Stimulated activated CD8-positive, alpha-beta memory T cell treated with anti-CD3 and anti-CD28 coated beads, Interleukin-4, amount 100 ng/mL, for 1 hour (primary cell): ENCODE measurements around the gene HIF1A.
"Not testable (repeated sequence)": the region's sequence is repeated elsewhere in the genome, so short reads cannot be mapped to it uniquely, and the experiment has no call there.

Experiments used
- DNase-seq, 2 donors: peaks; one replicate each; pipeline ENCODE4 v3.0.0-alpha.2; 2020; ENCODE audit warnings: low read depth in 2 of 2, low spot score in 1 of 2

The HIF1A gene

DNA sequence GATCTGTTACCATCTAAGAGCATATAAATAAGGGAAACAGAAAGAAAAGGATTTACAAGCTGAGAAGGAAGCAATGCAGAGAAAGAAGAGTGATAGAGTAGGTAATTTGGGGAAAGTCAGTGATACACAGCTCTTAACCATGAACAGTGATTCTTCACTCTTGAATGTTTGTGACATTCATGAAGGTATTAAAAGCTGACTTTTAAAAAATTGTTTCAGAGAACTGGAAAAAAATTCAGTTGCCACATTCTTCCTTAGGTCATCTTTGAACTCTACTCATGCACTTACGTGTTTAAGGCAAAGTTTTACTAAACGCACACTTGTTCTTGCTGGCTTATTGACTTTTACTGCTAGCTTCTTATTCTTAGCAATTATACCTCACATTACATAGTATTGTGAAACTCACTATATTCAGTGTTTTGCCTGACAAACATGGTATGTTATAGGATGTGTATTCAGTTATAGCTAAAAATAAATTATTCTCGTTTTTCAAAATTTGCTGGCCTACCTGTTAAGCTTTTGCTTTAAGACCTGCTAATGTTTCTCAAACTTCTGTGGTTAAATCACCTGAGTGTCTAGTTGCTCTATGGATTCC is 10.9 kb downstream of the HIF1A start:
- no peak for DNase-seq

- not testable (repeated sequence) for DNase-seq
These were observed 12.5 kb downstream of the HIF1A start for GRCh38 chr14:61707774-61708173.

DNA sequence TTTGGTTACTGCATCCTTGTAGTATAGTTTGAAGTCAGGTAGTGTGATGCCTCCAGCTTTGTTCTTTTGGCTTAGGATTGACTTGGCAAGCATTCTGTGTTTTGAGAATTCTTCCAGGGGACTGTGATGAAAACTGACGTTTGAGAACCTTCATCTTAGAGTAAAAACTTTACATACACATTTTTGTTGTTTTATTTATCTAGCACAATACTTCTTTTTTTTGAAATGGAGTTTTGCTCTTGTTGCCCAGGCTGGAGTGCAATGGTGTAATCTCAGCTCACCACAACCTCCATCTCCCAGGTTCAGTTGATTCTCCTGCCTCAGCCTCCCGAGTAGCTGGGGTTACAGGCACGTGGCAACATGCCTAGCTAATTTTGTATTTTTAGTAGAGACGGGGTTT is 13.4 kb downstream of the HIF1A start:
- not testable (repeated sequence) for DNase-seq

GRCh38 chr14:61710853-61711817 is 15.8 kb downstream of the HIF1A start:
- no peak for DNase-seq

GRCh38 chr14:61712137-61712536 is 16.8 kb downstream of the HIF1A start:
- no peak for DNase-seq

DNA sequence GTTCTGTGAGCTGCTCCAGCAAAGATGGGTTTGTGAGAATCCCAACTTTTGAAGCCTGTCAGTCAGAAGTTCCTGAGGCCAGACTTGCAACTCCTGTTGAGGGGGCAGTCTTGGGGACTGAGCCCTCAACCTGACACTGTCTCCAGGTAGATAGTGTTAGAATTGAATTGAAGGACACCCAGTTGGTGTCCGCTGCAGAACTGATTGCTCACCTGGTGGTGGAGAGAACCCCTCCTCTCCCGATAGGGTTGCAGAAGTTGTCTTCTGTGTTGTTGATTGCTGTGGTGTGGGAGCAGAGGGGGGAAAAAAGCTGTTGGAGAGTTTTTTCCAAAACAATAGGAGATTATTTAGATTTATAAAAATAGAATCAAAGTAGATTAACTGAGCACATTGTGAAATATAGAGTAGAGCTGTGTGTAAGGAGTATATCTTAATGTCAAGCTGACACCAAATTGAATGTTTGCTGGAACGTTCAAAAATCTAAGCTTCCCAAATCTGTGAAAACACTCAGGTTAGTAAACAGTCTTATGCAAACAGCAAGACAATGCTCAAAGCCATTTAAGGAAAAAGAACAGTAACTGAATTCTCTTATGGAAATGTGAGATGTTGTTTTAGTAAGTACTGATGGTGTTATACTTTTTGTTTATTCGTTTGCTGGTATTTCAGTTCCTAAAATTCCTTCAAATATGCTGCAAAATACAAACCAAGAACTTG is 18.6 kb downstream of the HIF1A start:
- DNase-seq: no peak

GRCh38 chr14:61716956-61717355 is 21.6 kb downstream of the HIF1A start:
- DNase-seq: no peak

- DNase-seq: no peak
These were observed 22.7 kb downstream of the HIF1A start for GRCh38 chr14:61718039-61718438.

DNA sequence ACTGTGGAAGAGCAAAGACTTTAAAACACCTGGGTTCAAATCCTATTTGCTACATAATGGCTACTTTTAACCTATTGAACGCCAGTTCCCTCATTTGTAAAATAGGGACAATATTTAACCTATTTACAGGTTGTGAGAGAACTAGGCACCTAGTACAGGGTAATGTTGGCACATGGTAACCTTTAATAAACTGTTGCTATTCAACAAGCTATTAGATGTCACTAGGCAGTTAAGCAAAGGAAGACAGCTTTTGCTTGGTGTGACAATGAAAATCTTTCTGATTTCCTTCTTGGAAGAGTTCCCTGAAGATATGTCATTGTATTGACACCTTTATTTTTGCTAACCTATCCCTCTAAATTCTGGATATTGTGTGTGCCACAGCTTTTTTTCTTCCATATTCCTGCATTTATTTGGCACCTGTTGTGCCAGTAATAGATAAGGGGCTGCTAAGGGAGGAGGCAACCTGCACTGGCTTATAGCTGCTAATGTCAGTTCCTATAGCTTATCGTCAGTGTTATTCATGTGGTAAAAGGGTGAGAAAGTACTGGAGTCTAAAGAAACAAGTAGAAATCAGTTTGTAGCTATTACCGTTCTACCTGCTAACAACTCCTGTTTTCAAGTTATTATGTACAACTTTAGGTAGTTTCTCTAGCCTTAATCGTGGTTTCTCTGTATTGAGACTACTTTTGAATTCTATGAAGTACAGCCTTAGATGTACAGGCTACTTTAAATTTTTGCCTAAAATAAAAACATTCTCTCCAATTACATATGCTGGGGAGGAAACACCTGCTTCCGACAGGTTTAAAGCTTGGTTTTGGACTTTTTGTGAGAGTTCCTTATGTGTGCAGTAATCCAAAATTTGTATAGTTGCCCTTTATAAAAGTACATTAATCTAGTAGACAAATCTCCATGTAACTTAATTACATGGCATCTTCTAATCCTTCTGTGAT is 24.3 kb downstream of the HIF1A start:
- DNase-seq: no peak

GRCh38 chr14:61720294-61720661 is 25.0 kb downstream of the HIF1A start:
- DNase-seq: no peak

GRCh38 chr14:61720741-61721140 is 25.4 kb downstream of the HIF1A start:
- DNase-seq: no peak

GRCh38 chr14:61724133-61724532 is 28.8 kb downstream of the HIF1A start:
- no peak for DNase-seq

DNA sequence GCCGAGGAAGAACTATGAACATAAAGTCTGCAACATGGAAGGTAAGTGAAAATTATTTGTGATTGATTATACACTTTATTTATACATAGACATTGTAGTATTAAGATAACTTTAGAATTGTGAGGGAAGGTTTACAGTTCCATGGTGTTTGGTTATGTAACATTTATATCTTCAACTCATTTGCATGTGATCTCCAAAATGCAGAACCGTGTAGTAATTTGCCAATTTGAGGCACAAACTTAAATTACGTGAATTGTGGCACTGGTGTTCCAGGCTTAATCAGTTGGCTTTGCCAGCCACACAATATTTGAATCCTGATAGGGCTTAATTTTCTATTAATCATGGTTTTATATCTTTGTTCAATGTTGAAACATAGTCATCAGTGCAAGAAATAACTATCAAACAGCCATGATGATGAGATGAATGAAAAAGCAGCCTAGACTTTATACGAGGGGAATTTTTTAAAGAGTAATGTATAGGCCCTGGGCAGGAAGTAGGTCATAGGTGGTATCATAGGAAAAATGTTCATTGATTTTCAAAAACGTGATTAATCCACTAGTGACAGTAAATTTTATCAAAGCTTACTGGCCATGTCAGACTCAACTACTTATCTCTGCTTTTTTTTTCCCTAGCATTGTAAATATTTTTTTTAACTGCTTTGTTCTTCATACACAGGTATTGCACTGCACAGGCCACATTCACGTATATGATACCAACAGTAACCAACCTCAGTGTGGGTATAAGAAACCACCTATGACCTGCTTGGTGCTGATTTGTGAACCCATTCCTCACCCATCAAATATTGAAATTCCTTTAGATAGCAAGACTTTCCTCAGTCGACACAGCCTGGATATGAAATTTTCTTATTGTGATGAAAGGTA is 31.7 kb downstream of the HIF1A start:
- no peak for DNase-seq

DNA sequence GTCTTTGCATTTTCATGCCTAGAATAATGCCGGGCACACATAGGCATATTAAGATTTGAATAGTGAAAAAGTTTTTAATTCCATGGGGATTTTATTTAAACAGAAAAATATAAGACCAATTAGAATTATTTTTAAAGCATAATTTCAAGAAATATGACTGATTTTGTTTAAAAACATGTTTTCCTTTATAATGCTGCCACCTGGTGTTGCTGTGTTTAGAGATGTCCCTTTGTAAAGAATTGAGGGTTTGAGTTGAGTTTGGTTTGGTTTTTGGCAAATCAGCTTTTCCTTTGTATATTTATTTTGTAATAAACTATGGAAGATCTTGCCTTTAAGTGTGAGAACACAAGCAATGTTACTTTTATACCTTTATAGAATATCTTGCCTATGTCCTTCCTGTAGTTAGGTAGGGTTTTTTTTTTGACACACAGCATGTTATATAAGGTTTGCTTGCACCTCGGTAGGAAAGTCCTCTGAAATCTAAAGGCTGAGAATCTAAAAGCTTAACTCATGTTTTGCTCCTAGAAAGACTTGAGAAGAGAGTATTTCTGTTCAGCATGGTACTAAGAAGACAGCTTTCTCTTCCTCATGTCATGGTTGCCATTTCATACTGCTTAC is 35.6 kb downstream of the HIF1A start:
- no peak for DNase-seq

DNA sequence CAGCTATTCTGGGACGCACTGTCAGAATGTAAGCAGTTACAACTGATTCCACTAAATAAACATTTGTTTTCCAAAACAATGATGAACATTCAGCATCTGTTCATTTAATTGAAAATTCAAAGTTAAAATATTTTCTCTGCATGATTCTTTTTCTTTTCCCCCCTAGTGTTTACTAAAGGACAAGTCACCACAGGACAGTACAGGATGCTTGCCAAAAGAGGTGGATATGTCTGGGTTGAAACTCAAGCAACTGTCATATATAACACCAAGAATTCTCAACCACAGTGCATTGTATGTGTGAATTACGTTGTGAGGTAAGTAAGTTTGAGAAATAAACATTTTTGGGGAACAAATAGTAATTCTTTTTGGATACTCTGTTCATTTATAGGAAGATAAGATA is 38.7 kb downstream of the HIF1A start:
- no peak for DNase-seq

GRCh38 chr14:61736751-61737150 is 41.4 kb downstream of the HIF1A start:
- DNase-seq: no peak

- no peak for DNase-seq
These were observed 42.6 kb downstream of the HIF1A start for GRCh38 chr14:61737915-61738314.

- no peak for DNase-seq
These were observed 43.8 kb downstream of the HIF1A start for GRCh38 chr14:61739133-61739532.

DNA sequence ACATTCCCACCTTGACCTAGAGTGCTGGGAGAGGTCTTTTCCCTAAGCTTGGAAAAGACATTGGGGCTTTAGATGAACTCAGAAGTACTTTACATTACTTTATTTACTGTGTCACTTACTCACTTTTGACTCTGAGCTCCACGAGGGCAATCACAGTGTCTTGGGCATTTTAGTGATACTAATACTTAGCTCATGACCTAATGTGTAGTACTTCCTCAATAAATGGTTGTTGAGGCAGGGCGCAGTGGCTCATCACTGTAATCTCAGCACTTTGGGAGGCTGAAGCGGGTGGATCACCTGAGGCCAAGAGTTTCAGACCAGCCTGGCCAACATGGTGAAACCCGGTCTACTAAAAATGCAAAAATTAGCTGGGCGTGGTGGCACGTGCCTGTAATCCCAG is 47.1 kb downstream of the HIF1A start:
- no peak for DNase-seq
